Gastroesophageal sphincter (tissue), 3 donors: ENCODE measurements around the gene ALOXE3.

Experiments used
- CTCF ChIP-seq, 4 experiments: fragments of 200-600 bp in 2 of 4; fragments of 450-650 bp in 2 of 4; sonication (generic) in 1 of 4; IDR thresholded peaks; one replicate each; pipeline ENCODE4 v1.5.1; 2017 to 2019; ENCODE audit warnings: antibody characterized with exemption in 4 of 4, mild to moderate bottlenecking in 2 of 4, moderate library complexity in 2 of 4
- POLR2A ChIP-seq, 2 donors: fragments of 450-650 bp; IDR thresholded peaks; one replicate each; pipeline ENCODE4 v1.6.1; 2017; ENCODE audit warnings: antibody characterized with exemption in 2 of 2, mild to moderate bottlenecking in 2 of 2, moderate library complexity in 1 of 2
- POLR2AphosphoS5 ChIP-seq: sonication (generic); formaldehyde crosslinking; IDR thresholded peaks from one replicate; pipeline ENCODE4 v1.6.1; 2017; ENCODE audit warnings: antibody characterized with exemption

DNA sequence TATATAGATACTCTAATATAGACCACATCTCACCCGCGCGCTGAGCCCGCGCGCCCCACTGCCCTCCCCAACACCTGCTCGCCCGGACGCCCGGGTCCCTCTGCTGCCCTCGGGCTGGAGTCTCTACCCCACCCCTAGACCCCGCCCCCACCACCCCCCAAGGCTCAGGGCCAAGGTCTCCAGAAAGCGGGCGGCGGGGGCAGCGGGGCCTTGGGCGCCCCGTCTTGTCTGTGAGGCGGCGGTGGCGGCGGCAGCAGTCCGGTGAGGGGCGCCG, 3.0 kb upstream of the ALOXE3 start:
- TF ChIP-seq CTCF (IDR thresholded peaks at IDR 0.05) (no peak), POLR2A (IDR thresholded peaks at IDR 0.05) (no peak), POLR2AphosphoS5 (no peak)
